Psoas muscle (tissue), 8 donors: ENCODE measurements around the gene ATP8A2. TPM values are rescaled to one million over a fixed set of nuclear protein-coding genes. Genes with fewer than 3 reads are reported as not detected.

Source experiments
- ATAC-seq, 4 donors: fragments of 200-7000 bp; cut with Tn5 transposase; one replicate each; pipeline ENCODE4 v1.9.1; 2020; ENCODE audit warnings: moderate library complexity in 3 of 4, mild to moderate bottlenecking in 2 of 4
- DNase-seq, 2 donors: peaks; one replicate each; pipeline ENCODE4 v3.0.0-alpha.2; 2020
- H3K27ac ChIP-seq: fragments of 200-600 bp; one replicate; pipeline ENCODE4 v1.8.0; 2022
- H3K27me3 ChIP-seq, 3 donors: fragments of 200-600 bp in 1 of 3; one replicate each; pipeline versions ENCODE4 v1.6.1 to v1.8.0; 2013 to 2022; ENCODE audit warnings: low read length in 2 of 3, mild to moderate bottlenecking in 2 of 3, moderate library complexity in 1 of 3; ENCODE audit not compliant: insufficient read depth in 3 of 3
- H3K36me3 ChIP-seq, 2 donors: fragments of 200-600 bp in 1 of 2; one replicate each; pipeline versions ENCODE4 v1.6.1 to v1.8.0; 2013 to 2022; ENCODE audit warnings: low read depth in 1 of 2, mild to moderate bottlenecking in 1 of 2, moderate library complexity in 1 of 2; ENCODE audit not compliant: insufficient read depth in 1 of 2
- H3K4me1 ChIP-seq: fragments of 200-600 bp; one replicate; pipeline ENCODE4 v1.8.0; 2022
- H3K4me3 ChIP-seq: fragments of 200-600 bp; one replicate; pipeline ENCODE4 v1.8.0; 2022; ENCODE audit warnings: mild to moderate bottlenecking
- H3K9me3 ChIP-seq: fragments of 200-600 bp; one replicate; pipeline ENCODE4 v1.8.0; 2022
- CTCF ChIP-seq: fragments of 200-600 bp; IDR thresholded peaks from one replicate; pipeline ENCODE4 v1.8.0; 2022; ENCODE audit warnings: antibody characterized with exemption
- WGBS, 3 donors: extraction: QIAGEN DNeasy Blood & Tissue Kit; methylation state at CpG; one replicate each; pipeline versions ENCODE4 v1.1.6 to v1.1.7; 2013; 5-methylcytosine and 5-hydroxymethylcytosine counted together
- intact Hi-C, 2 donors: fragments of 100-400 bp; cut with DNase I; formaldehyde crosslinking; loops; one replicate each; pipeline versions ENCODE4 v1.11.0 to v1.14.2; 2022
- polyA plus RNA-seq, 3 donors: library from polyadenylated mRNA; stranded (reverse); fragments of 200-250 nt; gene quantifications; one replicate each; pipeline ENCODE4 v1.2.3, GENCODE V29; 2013
- total RNA-seq, 4 donors: library from RNA; stranded (reverse); fragmentation: NEBNext Ultra II Directional in 2 of 4; extraction: Animal tissue kit (Norgen Biotek cat#: 25700) in 2 of 4; gene quantifications; one replicate each; pipeline versions ENCODE4 v1.2.1 to v1.2.4, GENCODE V29; 2021 to 2023
- donor health status: healthy with polysubstance abuse.
- donor health status: DM: no; HTN: no; CAD: no; lungs with moderate emphysema.
- donor health status: Bipolar disorder and iron deficiency.
- donor health status: healthy.
- donor health status: DM: yes; HTN: yes; CAD: no.
- donor health status: DM: no; HTN: no; CAD: no.
- donor health status: DM: no; HTN: no; CAD: no.
- donor health status: DM: yes; HTN: yes; CAD: no.

ATP8A2 gene
- total and polyA plus RNA-seq, 7 donors = 0.02 to 0.22 (median 0.04) TPM; not detected in 2

- ATAC-seq (no peak), DNase-seq (no peak)
- intact Hi-C loops = no loop called here
- H3K36me3 ChIP-seq = no peaks in the 10 kb centered on the region
- H3K9me3 ChIP-seq = no peaks in the 10 kb centered on the region
- no peak overlapping the region for H3K27ac ChIP-seq
- TF ChIP-seq CTCF = no peak
- H3K4me1 ChIP-seq = no peaks in the 10 kb centered on the region
- no peaks in the 10 kb centered on the region for H3K27me3 ChIP-seq
- WGBS, 3 donors = 59 to 62% (median 61%) methylated on average over 4 of the region's 4 CpGs
- H3K4me3 ChIP-seq = no peak overlapping the region
These were observed 396.6 kb downstream of the ATP8A2 start for GRCh38 chr13:25768376-25768775.

DNA sequence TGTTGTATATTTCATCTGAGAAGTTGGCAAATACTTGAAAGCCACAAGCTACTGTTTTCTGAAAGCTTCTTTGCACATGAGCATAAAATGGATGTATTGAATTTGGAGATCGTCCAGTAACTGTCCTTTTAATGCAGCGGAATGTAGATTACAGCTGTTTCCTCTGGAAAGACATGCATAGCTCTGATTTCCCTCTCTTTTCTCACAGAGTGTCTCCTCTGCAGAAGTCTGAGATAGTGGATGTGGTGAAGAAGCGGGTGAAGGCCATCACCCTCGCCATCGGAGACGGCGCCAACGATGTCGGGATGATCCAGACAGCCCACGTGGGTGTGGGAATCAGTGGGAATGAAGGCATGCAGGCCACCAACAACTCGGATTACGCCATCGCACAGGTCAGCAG, 397.1 kb downstream of the ATP8A2 start:
- H3K4me1 ChIP-seq = no peaks in the 10 kb centered on the region

GRCh38 chr13:25770601-25771000, 398.8 kb downstream of the ATP8A2 start:
- H3K4me3 ChIP-seq = no peak overlapping the region
- no peak for TF ChIP-seq CTCF
- ATAC-seq (no peak), DNase-seq (no peak)
- H3K27ac ChIP-seq = no peak overlapping the region
- H3K9me3 ChIP-seq = no peaks in the 10 kb centered on the region
- intact Hi-C loops = no loop called here
- H3K27me3 ChIP-seq = peaks cover 0 to 2% (median 0%) of the 10 kb centered on the region in 3 donors
- H3K4me1 ChIP-seq = no peaks in the 10 kb centered on the region
- H3K36me3 ChIP-seq = no peaks in the 10 kb centered on the region
- WGBS, 3 donors = 94 to 95% (median 94%) methylated on average over 7 of the region's 7 CpGs

More for the DNA sequence above, 397.1 kb downstream of the ATP8A2 start:
- H3K9me3 ChIP-seq = no peaks in the 10 kb centered on the region
- intact Hi-C loops = no loop called here
- no peaks in the 10 kb centered on the region for H3K27me3 ChIP-seq
- ATAC-seq = no peak
- no peak for TF ChIP-seq CTCF
- no peak overlapping the region for H3K27ac ChIP-seq
- H3K36me3 ChIP-seq = no peaks in the 10 kb centered on the region
- DNase-seq = no peak
- no peak overlapping the region for H3K4me3 ChIP-seq
- 20 to 35% (median 28%) methylated on average over 13 of the region's 13 CpGs for WGBS, 3 donors

- Histone ChIP-seq H3K36me3 (no peaks in the 10 kb centered on the region), H3K27me3 (peaks cover 0 to 2% (median 0%) of the 10 kb centered on the region in 3 donors), H3K9me3 (no peaks in the 10 kb centered on the region), H3K4me1 (no peaks in the 10 kb centered on the region), H3K4me3 (no peak overlapping the region), H3K27ac (no peak overlapping the region)
- intact Hi-C loops = no loop called here
- 79 to 85% (median 83%) methylated on average over 5 of the region's 5 CpGs for WGBS, 3 donors
- DNase-seq = no peak
- ATAC-seq = no peak
- TF ChIP-seq CTCF = no peak
These were observed 399.4 kb downstream of the ATP8A2 start for GRCh38 chr13:25771202-25771601.
